Keratinocyte (primary cell): ENCODE data around the gene SYNPR. TPM values are rescaled to one million over a fixed set of nuclear protein-coding genes. Genes with fewer than 3 reads are reported as not detected.

ENCODE experiments used
- DNase-seq: peaks from one replicate; pipeline ENCODE4 v3.0.0-alpha.2; 2011; ENCODE audit warnings: low read depth, missing footprints, low spot score
- FAIRE-seq: peaks from 2 replicates; lab custom pipeline; 2011; peaks lifted over from hg19 to GRCh38; lab: Jason Lieb, UNC
- H2AFZ ChIP-seq: 2 replicates; pipeline ENCODE4 v1.6.0; 2012; ENCODE audit warnings: low read length, control low read depth, inconsistent platforms; ENCODE audit not compliant: control insufficient read depth
- H3K27ac ChIP-seq: 2 replicates; pipeline ENCODE4 v1.5.1; 2011; ENCODE audit warnings: low read length; ENCODE audit not compliant: control insufficient read depth, insufficient read depth
- H3K27me3 ChIP-seq: 3 replicates; pipeline ENCODE4 v1.6.0; 2011; ENCODE audit warnings: low read length; ENCODE audit not compliant: control insufficient read depth, insufficient read depth; ENCODE audit errors: extremely low read depth
- H3K36me3 ChIP-seq, 2 experiments: 2 replicates in 1 of 2; 3 replicates in 1 of 2; pipeline ENCODE4 v1.5.1; 2011; ENCODE audit warnings: low read length in 2 of 2, mild to moderate bottlenecking in 1 of 2; ENCODE audit not compliant: control insufficient read depth in 2 of 2, insufficient read depth in 2 of 2; ENCODE audit errors: extremely low read depth in 1 of 2
- H3K4me1 ChIP-seq: 3 replicates; pipeline ENCODE4 v1.5.1; 2011; ENCODE audit warnings: low read length; ENCODE audit not compliant: control insufficient read depth, insufficient read depth; ENCODE audit errors: extremely low read depth
- H3K4me2 ChIP-seq: 3 replicates; pipeline ENCODE4 v1.6.0; 2011; ENCODE audit warnings: low read depth, low read length; ENCODE audit not compliant: control insufficient read depth, insufficient read depth; ENCODE audit errors: extremely low read depth
- H3K4me3 ChIP-seq, 3 experiments: fragments of 200-600 bp in 1 of 3; sonication (generic) in 1 of 3; 2 replicates in 2 of 3; 3 replicates in 1 of 3; pipeline ENCODE4 v1.5.1; 2011 to 2016; ENCODE audit warnings: low read length in 3 of 3, mild to moderate bottlenecking in 3 of 3, control low read depth in 2 of 3, inconsistent platforms in 1 of 3, low read depth in 1 of 3, mixed read lengths in 1 of 3, mixed run types in 1 of 3, moderate library complexity in 1 of 3; ENCODE audit not compliant: control insufficient read depth in 2 of 3, insufficient read depth in 2 of 3; ENCODE audit errors: extremely low read depth in 1 of 3
- H3K79me2 ChIP-seq: 2 replicates; pipeline ENCODE4 v1.6.0; 2012; ENCODE audit warnings: low read length; ENCODE audit not compliant: control insufficient read depth, insufficient read depth
- H3K9ac ChIP-seq: 3 replicates; pipeline ENCODE4 v1.6.0; 2011; ENCODE audit warnings: low read length; ENCODE audit not compliant: control insufficient read depth, insufficient read depth; ENCODE audit errors: extremely low read depth
- H3K9me1 ChIP-seq: 3 replicates; pipeline ENCODE4 v1.6.0; 2011; ENCODE audit warnings: low read length; ENCODE audit not compliant: control insufficient read depth, insufficient read depth; ENCODE audit errors: extremely low read depth
- H3K9me3 ChIP-seq: 2 replicates; pipeline ENCODE4 v1.5.1; 2012; ENCODE audit warnings: low read depth, low read length; ENCODE audit not compliant: control insufficient read depth
- H4K20me1 ChIP-seq: 3 replicates; pipeline ENCODE4 v1.6.0; 2011; ENCODE audit warnings: low read length; ENCODE audit not compliant: control insufficient read depth, insufficient read depth; ENCODE audit errors: extremely low read depth
- EZH2 ChIP-seq: IDR thresholded peaks from one replicate; pipeline ENCODE4 v1.6.1; 2012; ENCODE audit warnings: inconsistent platforms, mild to moderate bottlenecking, low read length, moderate library complexity
- dilution Hi-C: fragments of 300-500 bp; cut with MboI; formaldehyde crosslinking; loops from one replicate; pipeline ENCODE4 v1.7.0; 2020; ENCODE audit warnings: low sequenced_read_pairs; ENCODE audit not compliant: extremely low pct_ligation_motif_present
- polyA plus RNA-seq, 5 experiments: library from polyadenylated mRNA; depleted of rRNA in 3 of 5; stranded (reverse) in 3 of 5; stranded (forward) in 1 of 5; unstranded in 1 of 5; fragments of >200 nt; gene quantifications; 1 replicate in 1 of 5; 2 replicates in 3 of 5; 3 replicates in 1 of 5; pipeline versions ENCODE4 v1.2.1 to v1.2.3, GENCODE V29; 2011 to 2012; ENCODE audit warnings: missing spikeins in 2 of 5, low read depth in 1 of 5, low replicate concordance in 1 of 5
- TF ChIP-seq, protein P1 (sequence below), 3 experiments: IDR thresholded peaks in 1 of 3; conservative IDR thresholded peaks in 1 of 3; optimal IDR thresholded peaks in 1 of 3; 2 replicates in 2 of 3; 3 replicates in 1 of 3; pipeline versions ENCODE3 to v1.5.1; 2011; ENCODE audit warnings: low read length in 3 of 3, mild to moderate bottlenecking in 3 of 3, moderate library complexity in 2 of 3, control low read depth in 1 of 3, inconsistent platforms in 1 of 3; ENCODE audit not compliant: insufficient read depth in 2 of 3; ENCODE audit errors: extremely low read depth in 1 of 3

Gene SYNPR
- polyA plus RNA-seq, 1 donor (not counting 4 experiments of a cell fraction or from before 2014, with no cell fraction given), result not detected

DNA sequence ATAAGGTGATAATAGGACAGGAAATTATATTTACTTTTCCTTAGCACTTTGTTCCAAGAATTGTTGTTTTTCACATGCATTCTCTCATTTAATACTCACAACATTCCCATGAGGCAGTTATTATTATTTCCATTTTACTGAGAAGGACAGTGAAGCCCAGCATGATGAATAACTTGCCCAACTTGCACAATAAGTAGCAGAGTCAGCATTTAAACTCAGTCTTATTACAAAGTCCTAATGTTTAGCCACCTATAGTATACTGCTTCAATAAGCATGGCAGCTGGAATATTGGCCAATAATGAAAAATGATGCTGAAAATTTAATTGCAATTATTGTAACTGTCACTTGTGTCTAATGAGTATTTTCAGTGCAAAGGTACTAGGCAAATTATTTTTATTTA lies 45.7 kb downstream of the SYNPR start:
- FAIRE-seq, result no peak
- H3K9me1 ChIP-seq, result no peaks in the 10 kb centered on the region
- H3K4me2 ChIP-seq, result no peak overlapping the region
- no peaks in the 10 kb centered on the region for H3K4me1 ChIP-seq
- H3K36me3 ChIP-seq, result no peaks in the 10 kb centered on the region
- H3K79me2 ChIP-seq, result no peaks in the 10 kb centered on the region
- no peak overlapping the region for H3K9ac ChIP-seq
- no peak overlapping the region for H2AFZ ChIP-seq
- H3K27me3 ChIP-seq, result no peaks in the 10 kb centered on the region
- no peak for DNase-seq
- no peaks in the 10 kb centered on the region for H3K9me3 ChIP-seq
- H4K20me1 ChIP-seq, result no peaks in the 10 kb centered on the region
- dilution Hi-C loops, result no loop called here
- no peak for TF ChIP-seq EZH2
- TF ChIP-seq, protein P1, sequence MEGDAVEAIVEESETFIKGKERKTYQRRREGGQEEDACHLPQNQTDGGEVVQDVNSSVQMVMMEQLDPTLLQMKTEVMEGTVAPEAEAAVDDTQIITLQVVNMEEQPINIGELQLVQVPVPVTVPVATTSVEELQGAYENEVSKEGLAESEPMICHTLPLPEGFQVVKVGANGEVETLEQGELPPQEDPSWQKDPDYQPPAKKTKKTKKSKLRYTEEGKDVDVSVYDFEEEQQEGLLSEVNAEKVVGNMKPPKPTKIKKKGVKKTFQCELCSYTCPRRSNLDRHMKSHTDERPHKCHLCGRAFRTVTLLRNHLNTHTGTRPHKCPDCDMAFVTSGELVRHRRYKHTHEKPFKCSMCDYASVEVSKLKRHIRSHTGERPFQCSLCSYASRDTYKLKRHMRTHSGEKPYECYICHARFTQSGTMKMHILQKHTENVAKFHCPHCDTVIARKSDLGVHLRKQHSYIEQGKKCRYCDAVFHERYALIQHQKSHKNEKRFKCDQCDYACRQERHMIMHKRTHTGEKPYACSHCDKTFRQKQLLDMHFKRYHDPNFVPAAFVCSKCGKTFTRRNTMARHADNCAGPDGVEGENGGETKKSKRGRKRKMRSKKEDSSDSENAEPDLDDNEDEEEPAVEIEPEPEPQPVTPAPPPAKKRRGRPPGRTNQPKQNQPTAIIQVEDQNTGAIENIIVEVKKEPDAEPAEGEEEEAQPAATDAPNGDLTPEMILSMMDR (optimal IDR thresholded peaks at IDR 0.05 in 1 of 3, IDR thresholded peaks at IDR 0.05 in 1 of 3, conservative IDR thresholded peaks at IDR 0.05 in 1 of 3; ENCODE audit: extremely low read depth in 1 of 3, insufficient read depth in 2 of 3, low read length in 3 of 3), result no peak
- no peak overlapping the region for H3K27ac ChIP-seq
- no peak overlapping the region for H3K4me3 ChIP-seq

DNA sequence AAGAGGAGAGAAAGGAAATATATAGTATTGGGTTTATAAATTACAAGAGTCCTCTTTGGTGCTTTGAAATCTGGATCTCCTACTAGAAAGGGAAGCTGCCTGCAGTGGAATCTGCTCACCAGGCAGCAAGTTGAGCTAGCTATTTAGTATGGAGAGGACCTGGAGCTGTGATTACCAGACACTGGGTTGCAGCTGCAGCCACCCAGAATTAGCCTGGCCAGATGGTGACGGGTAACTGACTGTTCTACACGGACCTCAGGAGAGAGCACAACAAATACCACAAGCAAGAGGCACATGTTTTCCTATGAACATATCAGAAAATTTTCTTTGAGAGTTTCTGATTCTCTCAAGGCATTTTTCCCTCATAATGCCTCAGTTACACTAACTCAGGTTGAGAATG lies 46.5 kb downstream of the SYNPR start:
- no peaks in the 10 kb centered on the region for H3K36me3 ChIP-seq
- H3K27ac ChIP-seq, result no peak overlapping the region
- no peak overlapping the region for H3K4me3 ChIP-seq
- H3K9me3 ChIP-seq, result no peaks in the 10 kb centered on the region
- H3K9ac ChIP-seq, result no peak overlapping the region
- dilution Hi-C loops, result no loop called here
- no peaks in the 10 kb centered on the region for H4K20me1 ChIP-seq
- no peaks in the 10 kb centered on the region for H3K4me1 ChIP-seq
- DNase-seq (no peak), FAIRE-seq (no peak)
- no peak overlapping the region for H2AFZ ChIP-seq
- H3K9me1 ChIP-seq, result no peaks in the 10 kb centered on the region
- TF ChIP-seq, protein P1 (optimal IDR thresholded peaks at IDR 0.05 in 1 of 3, IDR thresholded peaks at IDR 0.05 in 1 of 3, conservative IDR thresholded peaks at IDR 0.05 in 1 of 3; ENCODE audit: extremely low read depth in 1 of 3, insufficient read depth in 2 of 3, low read length in 3 of 3), result no peak
- no peak for TF ChIP-seq EZH2
- no peaks in the 10 kb centered on the region for H3K79me2 ChIP-seq
- H3K27me3 ChIP-seq, result no peaks in the 10 kb centered on the region
- H3K4me2 ChIP-seq, result no peak overlapping the region
